Hypothalamus (tissue), 51 donors: ENCODE results near the gene SSTR5.

ENCODE experiments used
- DNase-seq, 51 donors: peaks; one replicate each; lab custom pipeline; 2025; lab: John Stamatoyannopoulos, UW

SSTR5 gene

GRCh38 chr16:1038932-1039331 lies 33.6 kb upstream of the SSTR5 start:
- no peak for DNase-seq

DNA sequence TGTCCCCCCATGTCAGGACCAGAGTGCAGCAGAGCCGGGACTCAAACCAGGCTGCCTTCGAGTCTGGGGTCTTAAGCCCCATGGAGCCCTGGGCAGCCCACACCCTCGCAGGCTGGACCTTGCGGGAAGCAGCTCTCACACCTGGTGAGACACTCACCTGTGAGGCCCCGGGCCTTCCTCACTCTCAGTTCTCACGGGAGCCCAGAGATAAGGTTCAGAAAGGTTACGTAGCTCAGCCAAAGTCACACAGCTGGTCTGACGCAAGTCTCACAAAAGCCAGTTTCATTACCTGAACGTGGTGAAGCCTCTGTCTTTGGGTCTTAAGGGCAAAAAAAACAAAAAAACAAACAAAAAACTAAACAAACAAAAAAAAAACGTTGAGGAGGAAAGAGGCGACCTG lies 32.8 kb upstream of the SSTR5 start:
- no peak for DNase-seq

GRCh38 chr16:1040346-1040745 lies 32.2 kb upstream of the SSTR5 start:
- DNase-seq = no peak

- DNase-seq = no peak
Observed at GRCh38 chr16:1042049-1042744, 30.4 kb upstream of the SSTR5 start.

DNA sequence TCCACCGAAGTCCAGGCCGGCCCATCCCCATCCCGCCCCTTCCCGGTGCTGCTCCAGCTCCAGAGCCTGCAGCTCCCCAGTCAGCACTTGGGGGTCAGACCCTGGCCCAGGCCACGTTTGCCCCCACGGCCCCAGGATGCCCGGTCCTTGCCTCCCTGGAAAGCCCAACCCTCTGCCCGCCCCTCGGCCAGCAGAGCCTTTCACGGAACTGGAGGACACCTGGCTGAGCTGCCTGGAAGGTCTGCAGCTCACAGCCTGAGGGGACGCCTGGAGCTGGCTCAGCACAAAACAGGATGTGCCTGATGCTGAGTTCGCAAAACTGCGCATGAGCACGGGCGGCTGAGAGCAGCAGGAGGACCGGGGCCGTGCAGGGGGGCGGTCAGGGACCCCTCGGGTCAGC lies 29.7 kb upstream of the SSTR5 start:
- peak in 1 of 51 donors; percentile 13 for DNase-seq

GRCh38 chr16:1043881-1044451 lies 28.6 kb upstream of the SSTR5 start:
- peak in 1 of 51 donors; percentile 33 for DNase-seq

DNA sequence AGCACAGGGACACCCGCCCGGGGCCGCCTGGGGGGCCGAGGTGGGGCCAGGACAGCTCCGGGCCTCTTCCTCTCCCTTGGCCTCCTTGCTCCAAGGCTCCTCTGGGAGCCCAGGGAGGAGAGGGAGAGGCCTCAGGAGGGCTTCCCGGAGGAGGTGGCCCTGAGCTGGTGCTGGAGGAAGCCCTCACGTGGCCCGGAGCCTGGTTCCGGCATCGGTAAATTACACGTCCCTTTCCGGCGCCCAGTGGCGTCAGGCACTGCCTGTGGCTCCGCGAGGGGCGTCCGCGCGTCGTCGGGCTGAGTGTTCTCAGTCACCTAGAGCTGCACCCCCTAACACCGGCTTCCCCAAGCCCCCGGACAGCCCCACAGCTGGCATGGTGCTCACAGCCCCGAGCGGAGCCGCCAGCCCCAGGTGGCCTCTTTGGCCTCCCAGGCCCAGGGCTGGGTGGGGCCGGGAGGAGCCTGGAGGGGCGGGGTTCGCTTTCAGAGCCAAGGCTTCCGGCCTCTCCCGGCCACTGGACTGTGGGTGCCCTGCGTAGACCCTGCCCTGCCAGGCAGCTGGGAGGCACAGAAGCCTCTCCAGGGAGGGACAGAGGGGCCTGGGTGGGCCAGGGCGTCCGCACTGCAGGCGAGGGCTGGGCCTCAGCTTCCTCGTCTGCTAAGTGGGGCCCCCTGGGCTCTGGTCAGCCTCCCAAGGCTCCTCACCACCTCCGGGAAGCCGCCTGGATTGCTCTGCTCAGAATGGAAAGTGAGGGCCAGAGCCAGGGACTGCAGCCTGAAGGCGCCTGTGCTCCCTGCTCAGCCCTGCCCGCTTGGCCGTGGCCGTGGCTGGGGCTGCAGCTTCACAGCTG lies 27.9 kb upstream of the SSTR5 start:
- peak in 2 of 51 donors; percentile 15 to 53 for DNase-seq

- DNase-seq = peak in 22 of 51 donors; percentile 24 to 67 (median 48)
Observed at GRCh38 chr16:1045310-1045992, 27.1 kb upstream of the SSTR5 start.

GRCh38 chr16:1045993-1046911 lies 26.3 kb upstream of the SSTR5 start:
- DNase-seq = peak in 50 of 51 donors; percentile 13 to 95 (median 76)

GRCh38 chr16:1047123-1047522 lies 25.4 kb upstream of the SSTR5 start:
- peak in 3 of 51 donors; percentile 44 to 67 (median 46) for DNase-seq

GRCh38 chr16:1047801-1048200 lies 24.7 kb upstream of the SSTR5 start:
- DNase-seq = peak in 2 of 51 donors; percentile 6 to 32

- peak in 46 of 51 donors; percentile 10 to 91 (median 68) for DNase-seq
Observed at GRCh38 chr16:1048442-1049112, 24.0 kb upstream of the SSTR5 start.

GRCh38 chr16:1049113-1049975 lies 23.2 kb upstream of the SSTR5 start:
- no peak for DNase-seq

DNA sequence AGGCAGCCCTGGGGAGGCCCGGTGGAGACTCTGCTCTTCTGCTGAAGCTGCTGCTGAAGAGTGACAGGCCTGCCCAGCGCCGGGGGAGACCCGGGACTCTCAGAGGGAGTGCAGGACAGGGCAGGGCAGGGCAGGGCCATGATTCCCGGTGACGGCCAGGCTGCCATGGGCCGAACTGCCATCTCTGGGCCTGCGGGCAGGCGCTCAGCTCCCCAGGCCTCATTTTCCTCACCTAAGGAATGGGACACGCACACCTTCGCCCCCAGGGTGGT lies 22.6 kb upstream of the SSTR5 start:
- no peak for DNase-seq

DNA sequence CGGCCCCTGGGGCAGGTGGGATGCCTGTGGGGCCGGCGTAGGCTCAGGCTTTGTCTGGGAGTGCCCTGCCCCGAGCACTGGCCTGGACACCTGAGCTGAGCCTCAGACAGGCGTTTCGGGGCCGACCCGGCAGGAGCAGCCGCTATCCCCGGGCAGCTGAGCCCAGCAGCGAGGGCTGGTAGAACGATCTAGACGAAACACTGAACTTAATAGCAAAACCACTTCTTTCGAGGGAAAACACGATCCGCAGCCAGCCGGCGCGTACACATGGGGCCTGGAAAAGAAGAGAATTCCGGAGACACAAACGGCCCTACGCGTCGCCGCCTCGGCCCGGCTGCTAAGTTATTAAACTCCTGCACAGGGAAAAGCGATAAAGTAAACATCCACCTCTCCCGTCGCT lies 22.0 kb upstream of the SSTR5 start:
- DNase-seq = no peak

- no peak for DNase-seq
Observed at GRCh38 chr16:1050921-1051320, 21.6 kb upstream of the SSTR5 start.

DNA sequence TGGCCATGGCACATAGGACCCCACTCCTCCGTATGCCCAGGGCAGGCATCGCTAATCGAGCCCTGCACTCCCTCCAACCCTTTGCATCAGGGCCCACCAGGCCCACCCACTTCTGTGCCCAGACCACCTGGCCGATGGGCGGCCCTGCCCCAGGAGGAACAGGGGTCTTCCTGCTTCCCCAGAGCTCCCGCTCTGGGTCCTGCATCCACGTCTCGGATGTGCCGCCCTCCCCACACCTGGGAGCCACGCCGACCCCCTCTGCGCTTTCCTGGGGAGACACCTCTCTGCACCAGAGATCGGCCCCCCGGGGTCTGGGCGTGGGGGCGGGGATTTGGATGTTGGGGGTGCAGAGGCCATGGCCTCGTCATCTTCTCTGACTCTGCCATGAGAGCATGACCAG lies 21.1 kb upstream of the SSTR5 start:
- DNase-seq = no peak

DNA sequence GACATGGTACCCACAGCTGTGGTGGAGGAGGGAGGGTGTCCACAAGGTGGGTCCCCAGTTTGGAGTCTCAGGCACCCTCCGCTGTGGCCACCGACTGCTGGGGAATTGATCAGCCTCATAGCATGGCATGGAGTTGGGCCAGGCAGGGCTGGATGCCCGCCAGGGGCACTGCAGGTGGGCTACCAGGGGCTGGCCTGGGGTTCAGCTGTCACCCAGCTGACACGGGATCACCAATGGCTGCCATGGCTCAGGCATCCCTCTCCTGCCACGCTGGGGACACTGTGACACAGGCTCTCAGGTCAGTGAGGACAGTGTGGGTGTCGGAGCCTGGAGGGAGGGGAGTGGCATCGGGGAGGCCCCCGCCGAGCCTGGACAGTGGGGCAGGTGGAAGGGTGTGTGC lies 19.8 kb upstream of the SSTR5 start:
- DNase-seq = no peak

GRCh38 chr16:1053121-1053521 lies 19.4 kb upstream of the SSTR5 start:
- DNase-seq = peak in 10 of 51 donors; percentile 12 to 57 (median 38)
